Testis (tissue), 3 donors: Measurements from ENCODE around the gene KCP. TPM values are rescaled to one million over a fixed set of nuclear protein-coding genes. Genes with fewer than 3 reads are reported as not detected.

ENCODE experiments used
- DNase-seq: peaks from one replicate; pipeline ENCODE4 v3.0.0-alpha.2; 2019
- H3K27ac ChIP-seq, 2 donors: fragments of 200-600 bp; sonication (generic); one replicate each; pipeline ENCODE4 v1.5.1; 2019
- H3K27me3 ChIP-seq: fragments of 200-600 bp; sonication (generic); one replicate; pipeline ENCODE4 v1.5.1; 2019
- H3K36me3 ChIP-seq: fragments of 200-600 bp; sonication (generic); one replicate; pipeline ENCODE4 v1.5.1; 2017; ENCODE audit warnings: low read depth; ENCODE audit errors: missing control alignments
- H3K4me1 ChIP-seq: fragments of 200-600 bp; sonication (generic); one replicate; pipeline ENCODE4 v1.5.1; 2019
- H3K4me3 ChIP-seq, 2 donors: fragments of 200-600 bp; sonication (generic); one replicate each; pipeline ENCODE4 v1.5.1; 2017 to 2019
- H3K9me3 ChIP-seq: fragments of 200-600 bp; sonication (generic); one replicate; pipeline ENCODE4 v1.5.1; 2017
- CTCF ChIP-seq, 3 experiments: fragments of 450-650 bp in 2 of 3; fragments of 200-600 bp in 1 of 3; sonication (generic) in 1 of 3; IDR thresholded peaks; one replicate each; pipeline ENCODE4 v1.5.1; 2016 to 2019; ENCODE audit warnings: antibody characterized with exemption in 3 of 3, mild to moderate bottlenecking in 2 of 3, moderate library complexity in 1 of 3
- POLR2A ChIP-seq: fragments of 450-650 bp; IDR thresholded peaks from one replicate; pipeline ENCODE4 v1.6.1; 2017; ENCODE audit warnings: antibody characterized with exemption, mild to moderate bottlenecking, moderate library complexity
- whole genome bisulfite sequencing, 2 donors: methylation state at CpG; one replicate each; pipeline ENCODE4 v1.1.5; 2018; 5-methylcytosine and 5-hydroxymethylcytosine counted together
- intact Hi-C: fragments of 100-400 bp; cut with DNase I; formaldehyde crosslinking; loops from one replicate; pipeline ENCODE4 v1.15.1; 2023; ENCODE audit warnings: low total_unique reads
- polyA plus RNA-seq: library from polyadenylated mRNA; stranded (reverse); fragments of 350-450 nt; fragmentation: Illumina TruSeq; extraction: RNeasy Lipid Tissue Mini Kit (QIAGEN cat#74804); gene quantifications from one replicate; pipeline ENCODE4 v1.2.3, GENCODE V29; 2014; ENCODE audit warnings: low read depth, low replicate concordance; ENCODE audit not compliant: insufficient read depth
- total RNA-seq, 2 donors: library from RNA; depleted of rRNA; stranded (reverse); fragments of >200 nt; gene quantifications; one replicate each; pipeline ENCODE4 v1.2.3, GENCODE V29; 2016

KCP gene
- total and polyA plus RNA-seq, 3 donors from 2014 or later, result 0.68 to 1.4 (median 1.2) TPM

GRCh38 chr7:128941946-128942526, 31.5 kb upstream of the KCP start:
- Histone ChIP-seq H3K36me3 (no peaks in the 10 kb centered on the region), H3K4me3 (no peak overlapping the region), H3K9me3 (no peaks in the 10 kb centered on the region), H3K27me3 (no peaks in the 10 kb centered on the region), H3K4me1 (peaks cover 4% of the 10 kb centered on the region), H3K27ac (no peak overlapping the region)
- intact Hi-C loops, result no loop called here
- no peak for DNase-seq
- WGBS, 2 donors, result 83 to 84% methylated on average over 16 of the region's 16 CpGs
- TF ChIP-seq CTCF (IDR thresholded peaks at IDR 0.05) (no peak), POLR2A (no peak)

DNA sequence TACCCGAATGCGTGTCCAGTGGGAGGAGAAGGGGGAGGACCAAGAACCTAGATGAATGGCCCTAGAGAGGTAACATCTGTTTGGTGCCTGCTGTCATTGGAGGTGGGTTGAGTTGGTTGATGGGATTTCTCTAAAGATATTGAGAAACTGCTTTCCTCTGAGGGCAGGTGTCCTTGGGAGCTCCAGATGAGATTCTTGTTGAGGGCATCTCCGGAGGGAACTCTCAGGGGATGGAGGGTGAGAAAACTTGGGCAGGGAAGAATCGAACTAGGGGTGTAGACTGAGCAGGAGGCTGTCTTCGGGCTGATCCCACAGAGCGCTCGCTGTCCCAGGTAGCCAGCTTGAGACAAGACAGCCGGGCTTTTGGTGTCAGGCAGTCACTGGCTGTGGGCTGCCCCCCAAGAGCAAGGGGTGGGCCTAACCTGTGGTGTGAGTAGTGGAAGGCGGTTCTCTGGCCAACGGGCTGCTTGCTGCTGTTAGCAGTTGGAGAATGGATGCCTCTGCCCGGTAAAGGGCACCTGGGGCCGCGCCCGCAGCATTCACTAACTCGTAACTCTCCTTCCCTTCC, 30.9 kb upstream of the KCP start:
- 92 to 94% methylated on average over 15 of the region's 15 CpGs for WGBS, 2 donors
- no peaks in the 10 kb centered on the region for H3K9me3 ChIP-seq
- DNase-seq, result no peak
- H3K4me3 ChIP-seq, result no peak overlapping the region
- H3K27me3 ChIP-seq, result no peaks in the 10 kb centered on the region
- H3K4me1 ChIP-seq, result peaks cover 4% of the 10 kb centered on the region
- no peaks in the 10 kb centered on the region for H3K36me3 ChIP-seq
- H3K27ac ChIP-seq, result no peak overlapping the region
- TF ChIP-seq POLR2A (no peak), CTCF (IDR thresholded peaks at IDR 0.05) (no peak)
- intact Hi-C loops, result no loop called here

GRCh38 chr7:128940494-128941322, 30.2 kb upstream of the KCP start:
- peaks cover 4% of the 10 kb centered on the region for H3K4me1 ChIP-seq
- no peak for DNase-seq
- no peak overlapping the region for H3K27ac ChIP-seq
- no peaks in the 10 kb centered on the region for H3K9me3 ChIP-seq
- no peaks in the 10 kb centered on the region for H3K36me3 ChIP-seq
- no peak overlapping the region for H3K4me3 ChIP-seq
- WGBS, 2 donors, result 78 to 88% methylated on average over 12 to 20 of the region's 20 CpGs
- TF ChIP-seq POLR2A (no peak), CTCF (IDR thresholded peaks at IDR 0.05) (no peak)
- intact Hi-C loops, result no loop called here
- H3K27me3 ChIP-seq, result no peaks in the 10 kb centered on the region

- no peak for DNase-seq
- no peak overlapping the region for H3K27ac ChIP-seq
- no peaks in the 10 kb centered on the region for H3K9me3 ChIP-seq
- no peak overlapping the region for H3K4me3 ChIP-seq
- no peaks in the 10 kb centered on the region for H3K27me3 ChIP-seq
- intact Hi-C loops, result no loop called here
- no peaks in the 10 kb centered on the region for H3K36me3 ChIP-seq
- TF ChIP-seq POLR2A (no peak), CTCF (IDR thresholded peaks at IDR 0.05) (no peak)
- WGBS, 2 donors, result 63 to 81% methylated on average over 10 to 18 of the region's 18 CpGs
- H3K4me1 ChIP-seq, result peaks cover 4% of the 10 kb centered on the region
Measured at GRCh38 chr7:128939861-128940410, 29.4 kb upstream of the KCP start.
